GM12878 (cell line): ENCODE data around the gene MKX. TPM values are rescaled to one million over a fixed set of nuclear protein-coding genes. Genes with fewer than 3 reads are reported as not detected.

ENCODE experiments used
- BMI1 ChIP-seq: fragments of 450-650 bp; IDR thresholded peaks from 2 replicates; pipeline ENCODE4 v1.6.1; 2016; ENCODE audit warnings: mild to moderate bottlenecking, moderate library complexity, borderline replicate concordance
- CUX1 ChIP-seq: IDR thresholded peaks from 2 replicates; pipeline ENCODE4 v1.6.1; 2012; ENCODE audit warnings: improper control_type of control experiment, low read depth, low read length; ENCODE audit not compliant: insufficient replicate concordance
- KDM1A ChIP-seq: fragments of 200-600 bp; sonication (generic); IDR thresholded peaks from 2 replicates; pipeline ENCODE4 v1.6.1; 2016; ENCODE audit warnings: borderline replicate concordance
- MLLT1 ChIP-seq: fragments of 450-650 bp; IDR thresholded peaks from 2 replicates; pipeline ENCODE4 v1.6.1; 2016; ENCODE audit warnings: mild to moderate bottlenecking
- NKRF ChIP-seq: fragments of 450-650 bp; conservative IDR thresholded peaks from 2 replicates; pipeline ENCODE4 v1.6.1; 2017; ENCODE audit warnings: mild to moderate bottlenecking, moderate library complexity
- NR2C1 ChIP-seq: fragments of 450-650 bp; IDR thresholded peaks from 2 replicates; pipeline ENCODE4 v1.6.1; 2017; ENCODE audit warnings: antibody characterized with exemption, mild to moderate bottlenecking, moderate library complexity
- PML ChIP-seq: IDR thresholded peaks from 2 replicates; pipeline ENCODE4 v1.6.1; 2012; ENCODE audit warnings: low read length, inconsistent platforms
- ZBED1 ChIP-seq: IDR thresholded peaks from 2 replicates; pipeline ENCODE4 v1.6.1; 2016; ENCODE audit warnings: borderline replicate concordance
- polyA plus RNA-seq, 11 experiments: library from polyadenylated mRNA; depleted of rRNA in 4 of 11; unstranded in 6 of 11; stranded (reverse) in 5 of 11; fragments of >200 nt; fragmentation: Nextera tagmentation in 4 of 11; fragmentation: Illumina TruSeq in 1 of 11; extraction: Ambion mirVana in 4 of 11; extraction: Trizol in 1 of 11; gene quantifications; 1 replicate in 1 of 11; 2 replicates in 10 of 11; pipeline versions ENCODE4 v1.2.1 to v1.2.3, GENCODE V29; 2011 to 2016; ENCODE audit warnings: inconsistent platforms in 2 of 11, missing spikeins in 2 of 11, low read depth in 1 of 11
- total RNA-seq, 4 experiments: library from RNA; depleted of rRNA in 3 of 4; stranded (reverse); fragments of >200 nt in 3 of 4; fragmentation: Illumina TruSeq in 1 of 4; extraction: Trizol in 1 of 4; gene quantifications; 2 replicates each; pipeline versions ENCODE4 v1.2.1 to v1.2.3, GENCODE V29; 2013 to 2021
- TF ChIP-seq, protein P1 (sequence below): IDR thresholded peaks from 2 replicates; pipeline ENCODE4 v1.6.1; 2011; ENCODE audit warnings: mild to moderate bottlenecking, low read depth, low read length, moderate library complexity; ENCODE audit not compliant: insufficient replicate concordance
- TF ChIP-seq, protein P2 (sequence below): IDR thresholded peaks from 2 replicates; pipeline ENCODE4 v1.6.1; 2012; ENCODE audit warnings: mild to moderate bottlenecking, low read depth, low read length

The MKX gene
- total and polyA plus RNA-seq, 10 of the 15 experiments (the other 5 are each of a cell fraction or from before 2014, with no cell fraction given): not detected

- no peak for TF ChIP-seq CUX1
- TF ChIP-seq BMI1: no peak
- TF ChIP-seq, protein P1, sequence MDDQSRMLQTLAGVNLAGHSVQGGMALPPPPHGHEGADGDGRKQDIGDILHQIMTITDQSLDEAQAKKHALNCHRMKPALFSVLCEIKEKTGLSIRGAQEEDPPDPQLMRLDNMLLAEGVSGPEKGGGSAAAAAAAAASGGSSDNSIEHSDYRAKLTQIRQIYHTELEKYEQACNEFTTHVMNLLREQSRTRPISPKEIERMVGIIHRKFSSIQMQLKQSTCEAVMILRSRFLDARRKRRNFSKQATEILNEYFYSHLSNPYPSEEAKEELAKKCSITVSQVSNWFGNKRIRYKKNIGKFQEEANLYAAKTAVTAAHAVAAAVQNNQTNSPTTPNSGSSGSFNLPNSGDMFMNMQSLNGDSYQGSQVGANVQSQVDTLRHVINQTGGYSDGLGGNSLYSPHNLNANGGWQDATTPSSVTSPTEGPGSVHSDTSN: no peak
- TF ChIP-seq MLLT1: no peak
- TF ChIP-seq, protein P2, sequence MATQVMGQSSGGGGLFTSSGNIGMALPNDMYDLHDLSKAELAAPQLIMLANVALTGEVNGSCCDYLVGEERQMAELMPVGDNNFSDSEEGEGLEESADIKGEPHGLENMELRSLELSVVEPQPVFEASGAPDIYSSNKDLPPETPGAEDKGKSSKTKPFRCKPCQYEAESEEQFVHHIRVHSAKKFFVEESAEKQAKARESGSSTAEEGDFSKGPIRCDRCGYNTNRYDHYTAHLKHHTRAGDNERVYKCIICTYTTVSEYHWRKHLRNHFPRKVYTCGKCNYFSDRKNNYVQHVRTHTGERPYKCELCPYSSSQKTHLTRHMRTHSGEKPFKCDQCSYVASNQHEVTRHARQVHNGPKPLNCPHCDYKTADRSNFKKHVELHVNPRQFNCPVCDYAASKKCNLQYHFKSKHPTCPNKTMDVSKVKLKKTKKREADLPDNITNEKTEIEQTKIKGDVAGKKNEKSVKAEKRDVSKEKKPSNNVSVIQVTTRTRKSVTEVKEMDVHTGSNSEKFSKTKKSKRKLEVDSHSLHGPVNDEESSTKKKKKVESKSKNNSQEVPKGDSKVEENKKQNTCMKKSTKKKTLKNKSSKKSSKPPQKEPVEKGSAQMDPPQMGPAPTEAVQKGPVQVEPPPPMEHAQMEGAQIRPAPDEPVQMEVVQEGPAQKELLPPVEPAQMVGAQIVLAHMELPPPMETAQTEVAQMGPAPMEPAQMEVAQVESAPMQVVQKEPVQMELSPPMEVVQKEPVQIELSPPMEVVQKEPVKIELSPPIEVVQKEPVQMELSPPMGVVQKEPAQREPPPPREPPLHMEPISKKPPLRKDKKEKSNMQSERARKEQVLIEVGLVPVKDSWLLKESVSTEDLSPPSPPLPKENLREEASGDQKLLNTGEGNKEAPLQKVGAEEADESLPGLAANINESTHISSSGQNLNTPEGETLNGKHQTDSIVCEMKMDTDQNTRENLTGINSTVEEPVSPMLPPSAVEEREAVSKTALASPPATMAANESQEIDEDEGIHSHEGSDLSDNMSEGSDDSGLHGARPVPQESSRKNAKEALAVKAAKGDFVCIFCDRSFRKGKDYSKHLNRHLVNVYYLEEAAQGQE: no peak
- TF ChIP-seq ZBED1: no peak
- no peak for TF ChIP-seq PML
- no peak for TF ChIP-seq NR2C1
- TF ChIP-seq NKRF: no peak
- no peak for TF ChIP-seq KDM1A
These were observed 3.2 kb downstream of the MKX start (continued) for GRCh38 chr10:27742195-27743011.
